Measurements from ENCODE around the gene KIAA1549.
"Not testable (repeated sequence)": the region's sequence is repeated elsewhere in the genome, so short reads cannot be mapped to it uniquely, and the experiment has no call there.

KIAA1549 gene

GRCh38 chr7:138940602-138941001, 40.6 kb downstream of the KIAA1549 start:
- not testable (repeated sequence) for DNase-seq

- DNase-seq = no peak
Measured at GRCh38 chr7:138937484-138937883, 43.7 kb downstream of the KIAA1549 start.

GRCh38 chr7:138935465-138936011, 45.7 kb downstream of the KIAA1549 start:
- no peak for DNase-seq

GRCh38 chr7:138934861-138935260, 46.3 kb downstream of the KIAA1549 start:
- no peak for DNase-seq

GRCh38 chr7:138934367-138934766, 46.8 kb downstream of the KIAA1549 start:
- no peak for DNase-seq

- no peak for DNase-seq
Measured at GRCh38 chr7:138932870-138933269, 48.3 kb downstream of the KIAA1549 start.

- DNase-seq = no peak
Measured at GRCh38 chr7:138932427-138932826, 48.8 kb downstream of the KIAA1549 start.

GRCh38 chr7:138929969-138930368, 51.2 kb downstream of the KIAA1549 start:
- no peak for DNase-seq

- DNase-seq = no peak
Measured at GRCh38 chr7:138926241-138926612, 55.0 kb downstream of the KIAA1549 start.

GRCh38 chr7:138924501-138925225, 56.5 kb downstream of the KIAA1549 start:
- DNase-seq = no peak

GRCh38 chr7:138921277-138921676, 59.9 kb downstream of the KIAA1549 start:
- DNase-seq = no peak

GRCh38 chr7:138919911-138920310, 61.3 kb downstream of the KIAA1549 start:
- no peak for DNase-seq

GRCh38 chr7:138919216-138919615, 62.0 kb downstream of the KIAA1549 start:
- no peak for DNase-seq

- DNase-seq = no peak
Measured at GRCh38 chr7:138918756-138919155, 62.4 kb downstream of the KIAA1549 start.

- no peak for DNase-seq
Measured at GRCh38 chr7:138918176-138918575, 63.0 kb downstream of the KIAA1549 start.

- no peak for DNase-seq
Measured at GRCh38 chr7:138917771-138918170, 63.4 kb downstream of the KIAA1549 start.

- no peak for DNase-seq
Measured at GRCh38 chr7:138916731-138917130, 64.5 kb downstream of the KIAA1549 start.

- DNase-seq = no peak
Measured at GRCh38 chr7:138916275-138916674, 64.9 kb downstream of the KIAA1549 start.

GRCh38 chr7:138913783-138914182, 67.4 kb downstream of the KIAA1549 start:
- DNase-seq = no peak

GRCh38 chr7:138911007-138911406, 70.2 kb downstream of the KIAA1549 start:
- DNase-seq = no peak

GRCh38 chr7:138907850-138908249, 73.3 kb downstream of the KIAA1549 start:
- no peak for DNase-seq

- DNase-seq = no peak
Measured at GRCh38 chr7:138907201-138907847, 73.9 kb downstream of the KIAA1549 start.

GRCh38 chr7:138903859-138904435, 77.2 kb downstream of the KIAA1549 start:
- no peak for DNase-seq
